Esophagus muscularis mucosa (tissue), 3 donors: ENCODE measurements around the gene ZNF473.

Experiments used
- POLR2A ChIP-seq: fragments of 450-650 bp; IDR thresholded peaks from one replicate; pipeline ENCODE4 v1.6.1; 2017; ENCODE audit warnings: antibody characterized with exemption, moderate library complexity, mild to moderate bottlenecking, low read depth
- TF ChIP-seq, protein P1 (sequence below), 3 experiments: fragments of 200-600 bp in 2 of 3; fragments of 450-650 bp in 1 of 3; sonication (generic) in 2 of 3; IDR thresholded peaks; one replicate each; pipeline ENCODE4 v1.5.1; 2017 to 2019; ENCODE audit warnings: antibody characterized with exemption in 3 of 3, mild to moderate bottlenecking in 2 of 3, moderate library complexity in 1 of 3

GRCh38 chr19:50008532-50008931 is 17.3 kb upstream of the ZNF473 start:
- TF ChIP-seq, protein P1, sequence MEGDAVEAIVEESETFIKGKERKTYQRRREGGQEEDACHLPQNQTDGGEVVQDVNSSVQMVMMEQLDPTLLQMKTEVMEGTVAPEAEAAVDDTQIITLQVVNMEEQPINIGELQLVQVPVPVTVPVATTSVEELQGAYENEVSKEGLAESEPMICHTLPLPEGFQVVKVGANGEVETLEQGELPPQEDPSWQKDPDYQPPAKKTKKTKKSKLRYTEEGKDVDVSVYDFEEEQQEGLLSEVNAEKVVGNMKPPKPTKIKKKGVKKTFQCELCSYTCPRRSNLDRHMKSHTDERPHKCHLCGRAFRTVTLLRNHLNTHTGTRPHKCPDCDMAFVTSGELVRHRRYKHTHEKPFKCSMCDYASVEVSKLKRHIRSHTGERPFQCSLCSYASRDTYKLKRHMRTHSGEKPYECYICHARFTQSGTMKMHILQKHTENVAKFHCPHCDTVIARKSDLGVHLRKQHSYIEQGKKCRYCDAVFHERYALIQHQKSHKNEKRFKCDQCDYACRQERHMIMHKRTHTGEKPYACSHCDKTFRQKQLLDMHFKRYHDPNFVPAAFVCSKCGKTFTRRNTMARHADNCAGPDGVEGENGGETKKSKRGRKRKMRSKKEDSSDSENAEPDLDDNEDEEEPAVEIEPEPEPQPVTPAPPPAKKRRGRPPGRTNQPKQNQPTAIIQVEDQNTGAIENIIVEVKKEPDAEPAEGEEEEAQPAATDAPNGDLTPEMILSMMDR (IDR thresholded peaks at IDR 0.05): no peak
- TF ChIP-seq POLR2A: no peak
